GM12875 (cell line): ENCODE results near the gene DDX18.
A peak's percentile ranks its signal among the peaks of the same experiment; 100 is the strongest.

ENCODE experiments used
- H3K4me3 ChIP-seq: one replicate; pipeline ENCODE4 v1.5.1; 2011; ENCODE audit warnings: low read depth, low read length, control low read depth
- TF ChIP-seq, protein P1 (sequence below): IDR thresholded peaks from 2 replicates; pipeline ENCODE4 v1.5.1; 2011; ENCODE audit warnings: low read depth, mild to moderate bottlenecking, control low read depth, inconsistent platforms, low read length, moderate library complexity, borderline replicate concordance; ENCODE audit not compliant: insufficient read depth

Gene DDX18

DNA sequence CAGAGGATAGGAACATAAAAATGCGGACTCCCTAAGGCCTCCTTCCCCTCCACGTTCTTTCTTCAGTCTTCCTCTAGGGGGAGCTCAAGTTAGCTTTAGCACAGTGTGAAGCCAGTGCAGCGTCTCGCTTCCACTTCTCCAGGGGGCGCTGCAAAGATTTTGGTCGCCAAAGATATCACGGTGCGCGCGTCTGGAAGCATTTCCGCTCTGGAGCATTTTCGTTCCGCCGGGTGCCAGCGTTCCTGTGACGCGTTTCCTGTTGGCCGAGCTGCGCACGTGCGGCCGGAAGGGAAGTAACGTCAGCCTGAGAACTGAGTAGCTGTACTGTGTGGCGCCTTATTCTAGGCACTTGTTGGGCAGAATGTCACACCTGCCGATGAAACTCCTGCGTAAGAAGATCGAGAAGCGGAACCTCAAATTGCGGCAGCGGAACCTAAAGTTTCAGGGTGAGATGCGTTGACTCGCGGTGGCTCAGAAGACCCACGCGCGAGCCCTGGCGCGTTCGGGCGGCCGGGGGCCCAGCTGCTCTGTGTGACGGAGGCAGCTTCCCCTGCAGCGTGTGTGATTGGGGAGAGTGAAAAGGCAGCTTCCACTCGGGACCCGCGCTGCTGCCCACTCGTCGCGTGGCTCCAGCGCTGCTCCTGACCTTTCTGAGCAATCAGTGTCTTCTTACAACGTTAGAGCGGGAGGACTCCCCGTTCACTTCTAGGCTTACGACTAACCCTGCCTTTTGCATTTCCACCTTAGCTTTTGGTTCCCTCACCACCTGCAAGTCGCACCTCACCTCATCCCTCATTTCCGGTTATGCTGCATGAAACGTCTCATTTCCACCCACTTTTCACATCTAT lies at the start of gene DDX18:
TSS of gene DDX18 (plus strand) at position 275 of the 848 bp plus-strand sequence. CDS start at position 362, 87 bp downstream.
- H3K4me3 ChIP-seq, result peak within 1 kb of the TSS; percentile 67
- TF ChIP-seq, protein P1, sequence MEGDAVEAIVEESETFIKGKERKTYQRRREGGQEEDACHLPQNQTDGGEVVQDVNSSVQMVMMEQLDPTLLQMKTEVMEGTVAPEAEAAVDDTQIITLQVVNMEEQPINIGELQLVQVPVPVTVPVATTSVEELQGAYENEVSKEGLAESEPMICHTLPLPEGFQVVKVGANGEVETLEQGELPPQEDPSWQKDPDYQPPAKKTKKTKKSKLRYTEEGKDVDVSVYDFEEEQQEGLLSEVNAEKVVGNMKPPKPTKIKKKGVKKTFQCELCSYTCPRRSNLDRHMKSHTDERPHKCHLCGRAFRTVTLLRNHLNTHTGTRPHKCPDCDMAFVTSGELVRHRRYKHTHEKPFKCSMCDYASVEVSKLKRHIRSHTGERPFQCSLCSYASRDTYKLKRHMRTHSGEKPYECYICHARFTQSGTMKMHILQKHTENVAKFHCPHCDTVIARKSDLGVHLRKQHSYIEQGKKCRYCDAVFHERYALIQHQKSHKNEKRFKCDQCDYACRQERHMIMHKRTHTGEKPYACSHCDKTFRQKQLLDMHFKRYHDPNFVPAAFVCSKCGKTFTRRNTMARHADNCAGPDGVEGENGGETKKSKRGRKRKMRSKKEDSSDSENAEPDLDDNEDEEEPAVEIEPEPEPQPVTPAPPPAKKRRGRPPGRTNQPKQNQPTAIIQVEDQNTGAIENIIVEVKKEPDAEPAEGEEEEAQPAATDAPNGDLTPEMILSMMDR, result peak; percentile 99

DNA sequence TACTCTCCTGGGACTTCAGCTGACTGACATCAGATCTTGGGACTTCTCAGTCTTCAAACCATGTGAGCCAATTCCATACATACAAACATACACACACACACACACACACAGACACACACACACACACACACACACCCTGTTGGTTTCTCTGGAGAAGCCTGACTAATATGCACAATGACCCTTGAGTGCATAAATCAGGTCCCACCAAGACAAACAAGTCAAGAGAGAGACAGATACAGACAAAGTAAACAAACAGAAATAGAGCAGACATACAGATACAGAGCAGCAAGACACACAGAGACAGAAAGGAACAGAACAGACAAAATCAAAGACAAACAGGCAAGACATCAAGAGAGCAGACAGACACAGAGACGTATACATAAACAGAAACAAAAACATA lies 43.8 kb upstream of the DDX18 start:
- TF ChIP-seq, protein P1, result no peak
- H3K4me3 ChIP-seq, result no peak overlapping the region

DNA sequence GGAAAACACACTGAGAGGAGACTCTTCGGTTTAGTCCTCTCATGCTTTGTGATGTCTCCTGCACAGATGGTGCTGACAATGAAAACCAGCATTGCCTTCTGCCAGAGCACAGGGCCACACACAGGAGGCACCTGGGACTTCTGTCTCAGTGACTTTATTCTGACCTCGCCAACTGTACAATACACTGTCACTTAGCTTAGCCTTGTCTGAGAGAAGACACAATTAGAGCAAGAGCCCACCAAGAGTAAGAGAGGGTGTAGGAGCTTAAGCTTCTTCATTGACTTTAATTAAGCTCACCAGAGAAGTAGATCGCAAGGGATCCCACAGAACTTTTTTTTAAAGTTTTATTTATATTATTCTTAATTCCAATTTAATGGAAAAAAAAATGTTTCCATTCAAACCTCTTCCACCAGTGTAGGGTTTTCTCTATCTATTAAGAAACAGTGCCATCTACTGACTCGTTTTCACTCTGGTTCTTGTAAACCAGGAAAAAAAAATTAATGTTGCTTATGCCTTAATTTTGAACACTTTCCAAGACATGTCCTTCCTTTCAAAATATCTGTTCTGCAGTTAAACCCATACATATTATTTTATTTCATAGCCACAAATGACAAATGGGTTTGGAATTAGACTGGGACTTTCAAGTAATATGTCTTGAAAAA lies 42.4 kb upstream of the DDX18 start:
- TF ChIP-seq, protein P1, result no peak

DNA sequence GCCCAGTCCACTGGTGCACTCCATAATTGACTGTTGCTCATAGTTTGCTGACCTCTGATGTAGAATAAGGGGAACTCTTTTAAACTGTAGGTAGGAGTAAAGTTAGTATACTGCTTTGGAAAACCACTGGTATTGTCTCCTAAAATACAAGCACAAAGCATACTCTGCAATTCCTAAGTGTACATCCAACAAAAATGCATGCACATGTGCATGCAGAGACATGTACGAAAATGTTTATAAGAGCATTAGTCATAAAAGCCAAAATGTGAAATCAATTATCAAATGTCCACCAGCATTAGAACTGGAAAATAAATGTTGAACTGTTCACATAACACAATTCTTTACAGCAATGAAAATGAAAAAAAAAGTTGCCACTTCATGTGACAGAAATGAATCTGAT lies 39.8 kb upstream of the DDX18 start:
- TF ChIP-seq, protein P1, result no peak

More for the DNA sequence above, 42.4 kb upstream of the DDX18 start:
- H3K4me3 ChIP-seq, result no peak overlapping the region

DNA sequence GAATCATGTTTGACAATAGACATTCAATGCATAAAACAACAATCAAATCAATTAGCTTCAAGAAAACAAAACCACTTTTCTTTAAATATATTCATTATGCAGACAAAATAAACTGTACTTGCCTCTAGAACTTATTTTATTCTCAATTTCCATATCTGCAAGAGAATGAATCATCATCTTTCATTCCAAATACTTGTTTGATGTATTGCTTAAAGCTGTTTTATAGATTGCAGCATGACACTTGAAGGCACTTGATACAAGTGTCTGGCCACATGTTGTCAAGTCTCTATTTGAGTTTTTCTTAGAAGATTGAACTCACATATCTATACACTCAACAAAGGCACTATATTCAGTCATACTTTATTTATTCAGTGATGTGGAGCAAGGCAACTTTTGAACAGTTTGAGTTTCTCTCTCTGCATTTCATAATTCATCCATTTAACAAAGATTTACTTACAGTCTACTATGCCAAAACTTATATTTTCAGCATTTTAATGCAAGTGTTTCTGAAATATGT lies 38.7 kb upstream of the DDX18 start:
- TF ChIP-seq, protein P1, result no peak
- H3K4me3 ChIP-seq, result no peak overlapping the region

More for the DNA sequence above, 39.8 kb upstream of the DDX18 start:
- no peak overlapping the region for H3K4me3 ChIP-seq

DNA sequence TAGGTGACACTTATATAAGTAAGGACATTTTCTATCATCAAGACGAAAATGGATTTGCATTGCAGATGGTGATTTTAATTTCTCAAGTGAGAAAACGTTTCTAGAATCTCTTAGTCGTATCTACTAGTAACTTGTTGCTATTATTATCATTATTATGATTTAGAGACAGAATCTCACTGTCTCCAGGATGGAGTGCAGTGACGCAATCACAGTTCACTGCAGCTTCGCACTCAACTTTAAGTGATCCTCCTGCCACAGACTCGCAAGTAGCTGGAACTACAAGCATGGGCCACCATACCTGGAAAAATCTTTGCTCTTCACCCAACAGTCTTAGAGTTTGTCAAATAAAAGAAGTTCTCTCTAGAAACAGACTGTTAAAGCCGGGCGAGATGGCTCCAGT lies 37.6 kb upstream of the DDX18 start:
- no peak overlapping the region for H3K4me3 ChIP-seq
- TF ChIP-seq, protein P1, result no peak
